ENCODE measurements around the gene DCAKD. TPM values are rescaled to one million over a fixed set of nuclear protein-coding genes. Genes with fewer than 3 reads are reported as not detected.

The DCAKD gene
- total and polyA plus RNA-seq, 2 of the 8 experiments (the other 6 are each of a cell fraction or from before 2014, with no cell fraction given): 35.6 to 52.9 TPM

DNA sequence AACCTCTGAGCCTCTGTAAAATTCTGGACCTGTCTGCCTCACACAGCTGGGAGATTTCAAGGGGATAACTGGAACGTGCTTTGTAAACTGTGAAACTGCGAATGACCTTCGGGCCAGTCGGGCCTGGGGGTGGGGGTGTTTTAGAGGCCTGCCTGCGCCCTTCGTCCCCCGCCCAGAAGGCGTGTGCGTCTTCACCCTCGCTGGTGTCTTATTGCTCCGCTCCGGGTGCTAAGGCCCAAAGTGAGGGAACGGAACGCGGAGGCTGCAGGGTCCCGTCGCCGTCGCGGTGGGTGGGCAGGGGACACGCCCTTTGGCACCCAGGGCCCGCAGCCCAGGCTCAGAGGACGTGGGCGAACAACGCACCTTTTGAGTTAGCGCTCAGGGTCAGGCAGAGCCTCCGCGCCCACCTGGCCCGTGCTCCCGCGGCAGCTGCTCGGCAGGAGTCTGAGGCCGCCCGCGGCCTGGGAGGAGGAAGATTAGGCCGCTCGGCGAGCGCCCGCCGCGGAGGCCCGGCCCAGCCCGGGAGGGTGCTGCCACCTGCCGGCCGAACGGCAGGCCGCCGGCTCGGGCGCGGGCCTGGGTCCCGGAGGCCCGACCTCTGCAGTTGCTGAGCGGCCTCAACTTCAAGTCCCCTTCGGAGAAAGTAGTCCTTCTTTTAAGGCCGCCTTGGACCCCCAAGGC lies 29.7 kb downstream of the DCAKD start:
- ChIA-PET POLR2A (ENCODE audit: partially characterized antibody) (interaction anchor here (0.6 to 3.8 kb wide), 20 partner anchors 8 to 123 kb away, joined by 3 to 15 read pairs (median 4); partner anchors contain the start of genes C1QL1, DCAKD, EFTUD2 and NMT1), CTCF (ENCODE audit: partially characterized antibody) (interaction anchor here (0.7 to 16.2 kb wide), 38 partner anchors 11 to 273 kb away, joined by 3 to 243 read pairs (median 4); partner anchors contain the start of genes C1QL1, GFAP and KIF18B)
- no peak overlapping the region for H3K23ac ChIP-seq (ENCODE audit: insufficient read length)
- no peak overlapping the region for H4K5ac ChIP-seq (ENCODE audit: insufficient read length, low read depth, low read length)
- DNase-seq (ENCODE audit: low read depth in 1 of 2, low spot score in 2 of 2): peak in 1 of 2 experiments; percentile 85
- H3K18ac ChIP-seq (ENCODE audit: extremely low read depth, low read length): peak overlapping the region; percentile 56
- H4K91ac ChIP-seq (replicated peaks; ENCODE audit: insufficient read length, low read length): no peak overlapping the region
- H3K79me1 ChIP-seq (ENCODE audit: low read depth, low read length): no peaks in the 10 kb centered on the region
- H3K4me1 ChIP-seq (replicated peaks in 1 of 4; ENCODE audit: control insufficient read depth in 3 of 4, insufficient read depth in 4 of 4, low read length in 3 of 4): peaks cover 9 to 23% (median 14%) of the 10 kb centered on the region in 4 experiments
- H2AK5ac ChIP-seq (ENCODE audit: low read depth, low read length): no peak overlapping the region
- 16% methylated on average over 23 of the region's 57 CpGs; no CpG with 5 or more reads in 1 of the 2 experiments for WGBS, 2 experiments (ENCODE audit: extremely low coverage in 1 of 2, insufficient coverage in 1 of 2, insufficient read length in 1 of 2, insufficient replicate concordance in 2 of 2, low coverage in 1 of 2, low lambda C conversion rate in 2 of 2, missing lambda C conversion rate in 1 of 2)
- FAIRE-seq: no peak
- peaks cover 3% of the 10 kb centered on the region; the same call in 1 of the 2 replicates for H3K23me2 ChIP-seq (ENCODE audit: low read depth, low read length)
- H3K4me3 ChIP-seq (ENCODE audit: extremely low read depth in 1 of 4, insufficient read depth in 2 of 4, low read depth in 3 of 4, low read length in 4 of 4): peak overlapping the region; percentile 9 to 58 (median 40); a peak in 7 of 8 replicates
- no peak overlapping the region for H2AFZ ChIP-seq (ENCODE audit: low read length)
- H3K4me2 ChIP-seq (ENCODE audit: insufficient read depth in 1 of 2, low read depth in 2 of 2, low read length in 2 of 2): peak overlapping the region; percentile 56 to 99
- no peak overlapping the region for H3K9ac ChIP-seq (replicated peaks in 1 of 4; ENCODE audit: extremely low read depth in 1 of 4, low read depth in 3 of 4, low read length in 3 of 4)
- H2BK20ac ChIP-seq (ENCODE audit: low read length): no peak overlapping the region
- no peak overlapping the region for H3K56ac ChIP-seq (replicated peaks; ENCODE audit: insufficient read length, low read depth, low read length)
- H4K8ac ChIP-seq (ENCODE audit: extremely low read depth, insufficient read depth, low read length): no peak overlapping the region; the same call in 1 of the 2 replicates
- no peak overlapping the region for H2BK120ac ChIP-seq (replicated peaks; ENCODE audit: low read depth, low read length)
- no peak overlapping the region for H3K4ac ChIP-seq (replicated peaks; ENCODE audit: insufficient read length, low read depth, low read length)
- peak overlapping the region; percentile 60; the same call in 1 of the 2 replicates for H2BK12ac ChIP-seq (ENCODE audit: low read depth, low read length)
- peaks cover 0 to 4% of the 10 kb centered on the region in 2 experiments for H4K20me1 ChIP-seq (replicated peaks in 1 of 2; ENCODE audit: control insufficient read depth in 1 of 2, insufficient read depth in 2 of 2, low read length in 2 of 2)
- no peak overlapping the region for H3K14ac ChIP-seq (ENCODE audit: insufficient read length)
- peak overlapping the region; percentile 44; the same call in 1 of the 2 replicates for H2BK5ac ChIP-seq (ENCODE audit: low read depth, low read length)
- H2BK15ac ChIP-seq (ENCODE audit: low read length): peak overlapping the region; percentile 40; the same call in 1 of the 2 replicates
- no peaks in the 10 kb centered on the region for H3K79me2 ChIP-seq (ENCODE audit: control insufficient read depth in 1 of 2, insufficient read depth in 2 of 2, low read length in 2 of 2)
- no peaks in the 10 kb centered on the region for H3K9me3 ChIP-seq (ENCODE audit: insufficient read depth in 2 of 2, low read depth in 1 of 2, low read length in 1 of 2)
- peaks cover 20 to 43% (median 40%) of the 10 kb centered on the region in 4 experiments for H3K27me3 ChIP-seq (replicated peaks in 1 of 4; ENCODE audit: control insufficient read depth in 3 of 4, extremely low read depth in 1 of 4, insufficient read depth in 3 of 4, low read length in 3 of 4)
- H3K27ac ChIP-seq (ENCODE audit: low read depth, low read length): no peak overlapping the region
- peaks cover 0 to 8% (median 1%) of the 10 kb centered on the region in 4 experiments; a peak in 4 of 8 replicates for H3K36me3 ChIP-seq (ENCODE audit: control insufficient read depth in 2 of 4, insufficient read depth in 4 of 4, low read length in 3 of 4)
- TF ChIP-seq EGR1 (IDR thresholded peaks at IDR 0.05; ENCODE audit: borderline replicate concordance, low read depth, low read length) (no peak), SP4 (IDR thresholded peaks at IDR 0.05; ENCODE audit: low read length) (0 out of 2 replicates have a peak, but pooled peaks have one; percentile 44), YY1 (IDR thresholded peaks at IDR 0.05; ENCODE audit: low read depth, low read length) (peak; percentile 43; the same call in 1 of the 2 replicates), EP300 (IDR thresholded peaks at IDR 0.05; ENCODE audit: borderline replicate concordance in 1 of 2, low read depth in 2 of 2, low read length in 2 of 2) (no peak; a peak in 1 of 3 replicates), POLR2A (IDR thresholded peaks at IDR 0.05; ENCODE audit: control extremely low read depth in 1 of 2, low read depth in 2 of 2, low read length in 2 of 2) (peak in 1 of 2 experiments; percentile 26; a peak in 1 of 3 replicates), ASH2L (IDR thresholded peaks at IDR 0.05; ENCODE audit: low read length) (peak; percentile 25), GABPA (IDR thresholded peaks at IDR 0.05; ENCODE audit: borderline replicate concordance, insufficient read depth, low read length) (peak; percentile 68; the same call in 1 of the 2 replicates), POLR2AphosphoS5 (IDR thresholded peaks at IDR 0.05; ENCODE audit: low read depth, low read length) (peak; percentile 47; the same call in 1 of the 2 replicates)
- TF ChIP-seq, protein P1, sequence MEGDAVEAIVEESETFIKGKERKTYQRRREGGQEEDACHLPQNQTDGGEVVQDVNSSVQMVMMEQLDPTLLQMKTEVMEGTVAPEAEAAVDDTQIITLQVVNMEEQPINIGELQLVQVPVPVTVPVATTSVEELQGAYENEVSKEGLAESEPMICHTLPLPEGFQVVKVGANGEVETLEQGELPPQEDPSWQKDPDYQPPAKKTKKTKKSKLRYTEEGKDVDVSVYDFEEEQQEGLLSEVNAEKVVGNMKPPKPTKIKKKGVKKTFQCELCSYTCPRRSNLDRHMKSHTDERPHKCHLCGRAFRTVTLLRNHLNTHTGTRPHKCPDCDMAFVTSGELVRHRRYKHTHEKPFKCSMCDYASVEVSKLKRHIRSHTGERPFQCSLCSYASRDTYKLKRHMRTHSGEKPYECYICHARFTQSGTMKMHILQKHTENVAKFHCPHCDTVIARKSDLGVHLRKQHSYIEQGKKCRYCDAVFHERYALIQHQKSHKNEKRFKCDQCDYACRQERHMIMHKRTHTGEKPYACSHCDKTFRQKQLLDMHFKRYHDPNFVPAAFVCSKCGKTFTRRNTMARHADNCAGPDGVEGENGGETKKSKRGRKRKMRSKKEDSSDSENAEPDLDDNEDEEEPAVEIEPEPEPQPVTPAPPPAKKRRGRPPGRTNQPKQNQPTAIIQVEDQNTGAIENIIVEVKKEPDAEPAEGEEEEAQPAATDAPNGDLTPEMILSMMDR (IDR thresholded peaks at IDR 0.05; ENCODE audit: control extremely low read depth in 1 of 3, insufficient read depth in 1 of 3, low read depth in 1 of 3, low read length in 3 of 3): peak; percentile 82 to 94 (median 87)
